WTC11 (cell line): ENCODE results near the gene GID8. TPM values are rescaled to one million over a fixed set of nuclear protein-coding genes. Genes with fewer than 3 reads are reported as not detected.

Experiments
- ATAC-seq: fragments of 200-7000 bp; cut with Tn5 transposase; 2 replicates; pipeline ENCODE4 v1.10.0; 2021; ENCODE audit warnings: mild to moderate bottlenecking, moderate library complexity
- CTCF ChIA-PET: fragments of 300-600 bp; sonication (Branson Sonifier 250); formaldehyde crosslinking; loops from one replicate; lab custom pipeline; 2021; ENCODE audit warnings: antibody characterized with exemption; lab: Charles Lee
- POLR2A ChIA-PET: fragments of 350-600 bp; sonication (Branson Sonifier 250); formaldehyde crosslinking; loops from one replicate; lab custom pipeline; 2021; ENCODE audit warnings: antibody characterized with exemption; lab: Charles Lee
- DNase-seq: peaks from one replicate; pipeline ENCODE4 v3.0.0; 2021; ENCODE audit warnings: low spot score
- H3K27ac Mint-ChIP-seq: 2 replicates; pipeline ENCODE4 v1.8.0; 2021; ENCODE audit warnings: mixed read lengths
- H3K27me3 Mint-ChIP-seq: 2 replicates; pipeline ENCODE4 v1.8.0; 2021; ENCODE audit warnings: low read depth, mild to moderate bottlenecking, moderate library complexity, mixed read lengths
- H3K36me3 Mint-ChIP-seq: 2 replicates; pipeline ENCODE4 v1.8.0; 2021; ENCODE audit warnings: mixed read lengths
- H3K4me1 Mint-ChIP-seq: 2 replicates; pipeline ENCODE4 v1.8.0; 2022; ENCODE audit warnings: mixed read lengths
- H3K4me3 Mint-ChIP-seq: 2 replicates; pipeline ENCODE4 v1.8.0; 2021; ENCODE audit warnings: mild to moderate bottlenecking, moderate library complexity, mixed read lengths
- H3K9me3 Mint-ChIP-seq: 2 replicates; pipeline ENCODE4 v1.8.0; 2021; ENCODE audit warnings: mixed read lengths
- CREM ChIP-seq: sonication (generic); formaldehyde crosslinking; IDR thresholded peaks from 2 replicates; pipeline ENCODE4 v1.8.1; 2022; ENCODE audit warnings: mild to moderate bottlenecking, missing genetic modification reagents, moderate library complexity
- ELF4 ChIP-seq: sonication (generic); formaldehyde crosslinking; IDR thresholded peaks from 2 replicates; pipeline ENCODE4 v1.8.1; 2022; ENCODE audit warnings: low read depth, mild to moderate bottlenecking, moderate library complexity, missing genetic modification reagents
- FOXP1 ChIP-seq: sonication (generic); formaldehyde crosslinking; IDR thresholded peaks from 2 replicates; pipeline ENCODE4 v1.8.0; 2022; ENCODE audit warnings: missing genetic modification reagents, mild to moderate bottlenecking, moderate library complexity, borderline replicate concordance
- GTF2I ChIP-seq: fragments of 250-450 bp; sonication (Bioruptor Pico); conservative IDR thresholded peaks from 2 replicates; pipeline ENCODE4 v1.4.0; 2021; ENCODE audit warnings: mild to moderate bottlenecking
- MXD4 ChIP-seq: fragments of 250-450 bp; sonication (Bioruptor Pico); IDR thresholded peaks from 2 replicates; pipeline ENCODE4 v1.8.0; 2021; ENCODE audit warnings: mild to moderate bottlenecking, moderate library complexity, borderline replicate concordance
- NR3C1 ChIP-seq: sonication (generic); formaldehyde crosslinking; conservative IDR thresholded peaks from 2 replicates; pipeline ENCODE4 v1.8.1; 2023; ENCODE audit warnings: low read depth, mild to moderate bottlenecking, missing genetic modification reagents
- OVOL2 ChIP-seq: fragments of 250-450 bp; sonication (Bioruptor Pico); IDR thresholded peaks from 2 replicates; pipeline ENCODE4 v1.9.0; 2021; ENCODE audit warnings: mild to moderate bottlenecking, borderline replicate concordance
- SOX15 ChIP-seq: fragments of 250-450 bp; sonication (Bioruptor Pico); IDR thresholded peaks from 2 replicates; pipeline ENCODE4 v1.9.0; 2021; ENCODE audit warnings: mild to moderate bottlenecking
- TEAD4 ChIP-seq: sonication (generic); formaldehyde crosslinking; IDR thresholded peaks from 2 replicates; pipeline ENCODE4 v1.8.0; 2022; ENCODE audit warnings: mild to moderate bottlenecking, missing genetic modification reagents
- ZNF138 ChIP-seq: sonication (generic); formaldehyde crosslinking; conservative IDR thresholded peaks from 2 replicates; pipeline ENCODE4 v1.8.1; 2022; ENCODE audit warnings: mild to moderate bottlenecking, moderate library complexity, missing genetic modification reagents
- ZNF219 ChIP-seq: sonication (generic); formaldehyde crosslinking; IDR thresholded peaks from 2 replicates; pipeline ENCODE4 v1.8.0; 2023; ENCODE audit warnings: missing genetic modification reagents, mild to moderate bottlenecking, borderline replicate concordance
- ZNF263 ChIP-seq: sonication (generic); formaldehyde crosslinking; IDR thresholded peaks from 2 replicates; pipeline ENCODE4 v1.8.1; 2022; ENCODE audit warnings: low read depth, mild to moderate bottlenecking, moderate library complexity, missing genetic modification reagents
- ZNF317 ChIP-seq: sonication (generic); formaldehyde crosslinking; IDR thresholded peaks from 2 replicates; pipeline ENCODE4 v1.8.1; 2023; ENCODE audit warnings: low read depth, mild to moderate bottlenecking, moderate library complexity, missing genetic modification reagents, borderline replicate concordance
- ZNF423 ChIP-seq: fragments of 250-450 bp; sonication (Bioruptor Pico); IDR thresholded peaks from 2 replicates; pipeline ENCODE4 v2.1.2; 2022; ENCODE audit warnings: mild to moderate bottlenecking, moderate library complexity
- total RNA-seq: library from RNA; stranded (reverse); gene quantifications from 3 replicates; pipeline ENCODE4 v1.2.3, GENCODE V29; 2021
- TF ChIP-seq, protein P1 (sequence below): sonication (generic); formaldehyde crosslinking; IDR thresholded peaks from 2 replicates; pipeline ENCODE4 v1.8.0; 2022; ENCODE audit warnings: mild to moderate bottlenecking, missing genetic modification reagents
- TF ChIP-seq, protein P2 (sequence below): sonication (generic); formaldehyde crosslinking; IDR thresholded peaks from 2 replicates; pipeline ENCODE4 v1.8.1; 2022; ENCODE audit warnings: mild to moderate bottlenecking, missing genetic modification reagents, moderate library complexity, borderline replicate concordance
- TF ChIP-seq, protein P3 (sequence below): sonication (generic); formaldehyde crosslinking; IDR thresholded peaks from 2 replicates; pipeline ENCODE4 v1.8.1; 2022; ENCODE audit warnings: low read depth, missing genetic modification reagents, borderline replicate concordance
- TF ChIP-seq, protein P4 (sequence below): sonication (generic); formaldehyde crosslinking; IDR thresholded peaks from 2 replicates; pipeline ENCODE4 v1.8.1; 2022; ENCODE audit warnings: low read depth, mild to moderate bottlenecking, moderate library complexity, missing genetic modification reagents, borderline replicate concordance
- TF ChIP-seq, protein P5 (sequence below): sonication (generic); formaldehyde crosslinking; IDR thresholded peaks from 2 replicates; pipeline ENCODE4 v1.8.1; 2023; ENCODE audit warnings: mild to moderate bottlenecking, missing genetic modification reagents, moderate library complexity

The GID8 gene
- total RNA-seq, 1 experiment from 2014 or later: 70.2 TPM

DNA sequence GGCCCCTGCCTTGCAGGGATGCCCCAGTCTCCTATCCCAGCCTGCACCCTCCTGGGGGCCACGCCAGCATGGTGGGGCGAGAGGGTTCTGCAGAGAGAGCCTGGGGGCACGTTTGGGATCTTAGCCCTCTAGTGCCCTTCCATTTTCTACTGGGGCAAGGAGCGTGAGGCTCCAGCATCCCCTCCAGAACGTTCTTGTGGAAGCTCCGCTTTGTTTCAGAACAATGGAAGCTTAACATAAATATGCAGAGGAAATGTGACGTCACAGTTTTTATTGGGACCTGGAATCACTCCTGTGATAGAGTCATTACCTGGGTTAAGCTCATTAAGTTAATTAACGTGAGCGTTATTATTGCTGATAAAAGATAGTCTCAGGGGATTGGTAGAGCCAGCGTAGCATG lies 49.2 kb downstream of the GID8 start:
- H3K27ac Mint-ChIP-seq: no peak overlapping the region
- ChIA-PET CTCF (interaction anchor here (1.3 kb wide), 1 partner anchor 8 kb away, joined by 3 read pairs; no protein-coding TSS in a partner anchor), POLR2A (no interaction called here)
- H3K9me3 Mint-ChIP-seq: no peaks in the 10 kb centered on the region
- H3K4me1 Mint-ChIP-seq: peaks cover 30% of the 10 kb centered on the region
- DNase-seq (no peak), ATAC-seq (no peak)
- no peak for TF ChIP-seq ZNF138 (CRISPR knock-in tag)
- TF ChIP-seq, protein P1, sequence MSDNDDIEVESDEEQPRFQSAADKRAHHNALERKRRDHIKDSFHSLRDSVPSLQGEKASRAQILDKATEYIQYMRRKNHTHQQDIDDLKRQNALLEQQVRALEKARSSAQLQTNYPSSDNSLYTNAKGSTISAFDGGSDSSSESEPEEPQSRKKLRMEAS: no peak
- no peak for TF ChIP-seq TEAD4
- TF ChIP-seq ZNF423 (CRISPR knock-in tag): no peak
- TF ChIP-seq, protein P2, sequence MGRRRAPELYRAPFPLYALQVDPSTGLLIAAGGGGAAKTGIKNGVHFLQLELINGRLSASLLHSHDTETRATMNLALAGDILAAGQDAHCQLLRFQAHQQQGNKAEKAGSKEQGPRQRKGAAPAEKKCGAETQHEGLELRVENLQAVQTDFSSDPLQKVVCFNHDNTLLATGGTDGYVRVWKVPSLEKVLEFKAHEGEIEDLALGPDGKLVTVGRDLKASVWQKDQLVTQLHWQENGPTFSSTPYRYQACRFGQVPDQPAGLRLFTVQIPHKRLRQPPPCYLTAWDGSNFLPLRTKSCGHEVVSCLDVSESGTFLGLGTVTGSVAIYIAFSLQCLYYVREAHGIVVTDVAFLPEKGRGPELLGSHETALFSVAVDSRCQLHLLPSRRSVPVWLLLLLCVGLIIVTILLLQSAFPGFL (CRISPR knock-in tag): no peak
- TF ChIP-seq FOXP1 (CRISPR knock-in tag): no peak
- TF ChIP-seq ELF4 (CRISPR knock-in tag): no peak
- no peak for TF ChIP-seq NR3C1 (CRISPR knock-in tag)
- TF ChIP-seq ZNF317 (CRISPR knock-in tag): no peak
- no peak for TF ChIP-seq GTF2I (CRISPR knock-in tag)
- TF ChIP-seq, protein P3, sequence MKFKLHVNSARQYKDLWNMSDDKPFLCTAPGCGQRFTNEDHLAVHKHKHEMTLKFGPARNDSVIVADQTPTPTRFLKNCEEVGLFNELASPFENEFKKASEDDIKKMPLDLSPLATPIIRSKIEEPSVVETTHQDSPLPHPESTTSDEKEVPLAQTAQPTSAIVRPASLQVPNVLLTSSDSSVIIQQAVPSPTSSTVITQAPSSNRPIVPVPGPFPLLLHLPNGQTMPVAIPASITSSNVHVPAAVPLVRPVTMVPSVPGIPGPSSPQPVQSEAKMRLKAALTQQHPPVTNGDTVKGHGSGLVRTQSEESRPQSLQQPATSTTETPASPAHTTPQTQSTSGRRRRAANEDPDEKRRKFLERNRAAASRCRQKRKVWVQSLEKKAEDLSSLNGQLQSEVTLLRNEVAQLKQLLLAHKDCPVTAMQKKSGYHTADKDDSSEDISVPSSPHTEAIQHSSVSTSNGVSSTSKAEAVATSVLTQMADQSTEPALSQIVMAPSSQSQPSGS (CRISPR knock-in tag): no peak
- no peak for TF ChIP-seq MXD4
- no peak for TF ChIP-seq ZNF263 (CRISPR knock-in tag)
- H3K27me3 Mint-ChIP-seq: no peaks in the 10 kb centered on the region; the same call in 1 of the 2 replicates
- H3K4me3 Mint-ChIP-seq: no peak overlapping the region
- no peaks in the 10 kb centered on the region for H3K36me3 Mint-ChIP-seq

DNA sequence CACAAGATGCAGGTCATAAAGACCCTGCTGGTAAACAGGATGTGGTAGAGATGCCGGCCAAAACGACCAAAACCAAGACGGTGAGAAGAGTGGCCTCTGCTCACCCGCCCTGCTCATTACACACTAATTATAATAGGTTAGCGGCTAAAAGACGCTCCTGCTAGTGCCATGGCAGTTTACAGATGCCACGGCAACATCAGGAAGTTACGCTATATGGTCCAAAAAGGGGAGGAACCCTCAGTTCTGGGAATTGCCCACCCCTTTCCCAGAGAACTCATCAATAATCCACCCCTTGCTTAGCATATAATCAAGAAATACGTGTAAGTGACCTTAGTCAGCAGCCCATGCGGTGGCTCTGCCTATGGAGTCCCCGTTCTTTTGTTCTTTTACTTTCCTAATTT lies 51.3 kb downstream of the GID8 start:
- peak overlapping the region; percentile 23; the same call in 1 of the 2 replicates for H3K27ac Mint-ChIP-seq
- CTCF ChIA-PET: no interaction called here
- no peaks in the 10 kb centered on the region; the same call in 1 of the 2 replicates for H3K27me3 Mint-ChIP-seq
- TF ChIP-seq SOX15 (CRISPR knock-in tag): no peak
- TF ChIP-seq ZNF219: no peak
- no peak for TF ChIP-seq OVOL2
- no peak for TF ChIP-seq CREM (CRISPR knock-in tag)
- TF ChIP-seq, protein P4, sequence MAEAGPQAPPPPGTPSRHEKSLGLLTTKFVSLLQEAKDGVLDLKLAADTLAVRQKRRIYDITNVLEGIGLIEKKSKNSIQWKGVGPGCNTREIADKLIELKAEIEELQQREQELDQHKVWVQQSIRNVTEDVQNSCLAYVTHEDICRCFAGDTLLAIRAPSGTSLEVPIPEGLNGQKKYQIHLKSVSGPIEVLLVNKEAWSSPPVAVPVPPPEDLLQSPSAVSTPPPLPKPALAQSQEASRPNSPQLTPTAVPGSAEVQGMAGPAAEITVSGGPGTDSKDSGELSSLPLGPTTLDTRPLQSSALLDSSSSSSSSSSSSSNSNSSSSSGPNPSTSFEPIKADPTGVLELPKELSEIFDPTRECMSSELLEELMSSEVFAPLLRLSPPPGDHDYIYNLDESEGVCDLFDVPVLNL (CRISPR knock-in tag): no peak
- TF ChIP-seq, protein P5, sequence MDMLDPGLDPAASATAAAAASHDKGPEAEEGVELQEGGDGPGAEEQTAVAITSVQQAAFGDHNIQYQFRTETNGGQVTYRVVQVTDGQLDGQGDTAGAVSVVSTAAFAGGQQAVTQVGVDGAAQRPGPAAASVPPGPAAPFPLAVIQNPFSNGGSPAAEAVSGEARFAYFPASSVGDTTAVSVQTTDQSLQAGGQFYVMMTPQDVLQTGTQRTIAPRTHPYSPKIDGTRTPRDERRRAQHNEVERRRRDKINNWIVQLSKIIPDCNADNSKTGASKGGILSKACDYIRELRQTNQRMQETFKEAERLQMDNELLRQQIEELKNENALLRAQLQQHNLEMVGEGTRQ (CRISPR knock-in tag): no peak
- H3K4me1 Mint-ChIP-seq: peaks cover 15% of the 10 kb centered on the region
- POLR2A ChIA-PET: no interaction called here
- DNase-seq (no peak), ATAC-seq (no peak)
- H3K4me3 Mint-ChIP-seq: no peak overlapping the region
- H3K36me3 Mint-ChIP-seq: no peaks in the 10 kb centered on the region
- no peaks in the 10 kb centered on the region for H3K9me3 Mint-ChIP-seq
